OCI-LY3 (cell line): ENCODE measurements around the gene TSPAN7.

ENCODE experiments used
- H2AFZ ChIP-seq: fragments of 200-600, 300-600 bp; shearing (Covaris generic); 2 replicates; pipeline ENCODE4 v1.6.0; 2014; ENCODE audit warnings: antibody characterized with exemption, low read depth, low read length
- H3K27ac ChIP-seq: fragments of 200-600, 300-600 bp; sonication (generic); 2 replicates; pipeline ENCODE4 v1.5.1; 2014; ENCODE audit warnings: mild to moderate bottlenecking, low read length, moderate library complexity, mixed read lengths
- H3K27me3 ChIP-seq: fragments of 200-600, 300-600 bp; sonication (generic); 2 replicates; pipeline ENCODE4 v1.6.1; 2014; ENCODE audit warnings: low read depth, low read length, mixed read lengths
- H3K36me3 ChIP-seq: fragments of 200-600, 300-600 bp; sonication (generic); replicated peaks from 2 replicates; pipeline ENCODE3; 2014; ENCODE audit warnings: low read depth, low read length, mixed read lengths
- H3K4me1 ChIP-seq: fragments of 300-600, 200-600 bp; sonication (generic); 2 replicates; pipeline ENCODE4 v1.6.1; 2014; ENCODE audit warnings: low read length, mixed read lengths
- H3K4me2 ChIP-seq: fragments of 200-600, 300-600 bp; sonication (generic); 2 replicates; pipeline ENCODE4 v1.6.1; 2014; ENCODE audit warnings: low read length, mixed read lengths
- H3K4me3 ChIP-seq: fragments of 300-600, 200-600 bp; sonication (generic); 2 replicates; pipeline ENCODE4 v1.5.1; 2014; ENCODE audit warnings: antibody characterized with exemption, mild to moderate bottlenecking, low read length, moderate library complexity
- H3K79me2 ChIP-seq: fragments of 300-600, 200-600 bp; shearing (Covaris generic); 2 replicates; pipeline ENCODE4 v1.6.1; 2014; ENCODE audit warnings: mild to moderate bottlenecking, low read length, mixed read lengths
- H3K9ac ChIP-seq: fragments of 300-600, 200-600 bp; shearing (Covaris generic); 2 replicates; pipeline ENCODE4 v1.6.0; 2014; ENCODE audit warnings: mild to moderate bottlenecking, low read length, moderate library complexity
- H3K9me3 ChIP-seq: fragments of 200-600, 300-600 bp; shearing (Covaris generic); 2 replicates; pipeline ENCODE4 v1.6.1; 2014; ENCODE audit warnings: low read length, mixed read lengths; ENCODE audit not compliant: insufficient read depth
- H4K20me1 ChIP-seq: fragments of 200-600, 300-600 bp; sonication (generic); 2 replicates; pipeline ENCODE4 v1.6.1; 2016; ENCODE audit warnings: low read length, mixed read lengths; ENCODE audit not compliant: insufficient read depth
- CTCF ChIP-seq: fragments of 200-600, 300-600 bp; sonication (generic); IDR thresholded peaks from 2 replicates; pipeline ENCODE4 v1.5.1; 2014; ENCODE audit warnings: antibody characterized with exemption, low read length, low read depth
- EZH2phosphoT487 ChIP-seq: fragments of 200-600 bp; shearing (Covaris generic); IDR thresholded peaks from 2 replicates; pipeline ENCODE4 v1.6.1; 2018; ENCODE audit warnings: antibody characterized with exemption, mixed run types, low read depth

The TSPAN7 gene

DNA sequence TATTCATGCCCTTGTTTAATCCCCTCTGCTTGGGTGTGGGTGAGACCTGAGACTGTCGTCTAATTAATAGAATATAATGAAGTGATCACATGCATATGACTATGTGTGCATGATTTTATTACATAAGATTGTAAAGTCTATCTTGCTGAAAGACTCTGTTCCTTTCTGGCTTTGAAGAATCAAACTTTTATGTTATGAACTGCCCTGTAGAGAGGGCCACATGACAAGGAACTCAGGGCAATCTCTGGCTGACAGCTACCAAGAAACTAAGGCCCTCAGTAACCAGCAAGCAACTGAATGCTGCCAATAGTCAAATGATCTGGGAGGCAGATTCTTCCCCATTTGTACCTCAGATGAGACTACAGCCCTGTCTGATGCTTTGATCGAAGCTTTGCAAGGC is 13.5 kb downstream of the TSPAN7 start:
- Histone ChIP-seq H3K4me2 (no peak overlapping the region), H3K9me3 (no peaks in the 10 kb centered on the region), H3K36me3 (no peaks in the 10 kb centered on the region), H3K9ac (no peak overlapping the region), H3K4me1 (no peaks in the 10 kb centered on the region), H3K27ac (no peak overlapping the region), H3K4me3 (no peak overlapping the region), H2AFZ (no peak overlapping the region), H3K27me3 (no peaks in the 10 kb centered on the region), H3K79me2 (no peaks in the 10 kb centered on the region), H4K20me1 (no peaks in the 10 kb centered on the region)
- TF ChIP-seq EZH2phosphoT487 (no peak), CTCF (no peak)

DNA sequence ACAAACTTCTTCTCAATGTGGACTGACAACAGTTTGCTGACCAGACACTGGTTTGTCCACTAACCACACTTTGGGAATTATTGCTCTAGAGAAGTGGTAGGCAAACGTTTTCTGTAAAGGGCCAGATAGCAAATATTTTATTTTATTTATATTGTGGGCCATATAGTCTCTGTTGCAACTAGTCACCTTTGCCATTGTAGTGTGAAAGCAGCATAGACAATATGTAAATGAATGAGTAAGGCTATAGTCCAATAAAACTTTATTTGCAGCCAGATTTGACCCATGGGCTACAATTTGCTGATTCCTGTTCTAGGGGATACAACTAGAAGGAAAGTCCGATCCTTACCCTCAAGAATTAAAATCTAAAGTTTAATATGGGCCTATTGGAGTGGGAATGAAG is 14.5 kb downstream of the TSPAN7 start:
- H3K36me3 ChIP-seq: no peaks in the 10 kb centered on the region
- H3K4me2 ChIP-seq: no peak overlapping the region
- H3K27ac ChIP-seq: no peak overlapping the region
- H4K20me1 ChIP-seq: no peaks in the 10 kb centered on the region
- H3K79me2 ChIP-seq: no peaks in the 10 kb centered on the region
- TF ChIP-seq CTCF (no peak), EZH2phosphoT487 (no peak)
- no peaks in the 10 kb centered on the region for H3K4me1 ChIP-seq
- H3K9ac ChIP-seq: no peak overlapping the region
- H3K9me3 ChIP-seq: no peaks in the 10 kb centered on the region
- H3K27me3 ChIP-seq: no peaks in the 10 kb centered on the region
- no peak overlapping the region for H2AFZ ChIP-seq
- no peak overlapping the region for H3K4me3 ChIP-seq

GRCh38 chrX:38577738-38578137 is 16.4 kb downstream of the TSPAN7 start:
- H3K4me2 ChIP-seq: no peak overlapping the region
- H3K27me3 ChIP-seq: no peaks in the 10 kb centered on the region
- H3K4me1 ChIP-seq: no peaks in the 10 kb centered on the region
- no peak overlapping the region for H2AFZ ChIP-seq
- H3K79me2 ChIP-seq: no peaks in the 10 kb centered on the region
- H3K4me3 ChIP-seq: no peak overlapping the region
- TF ChIP-seq CTCF (no peak), EZH2phosphoT487 (no peak)
- H3K9me3 ChIP-seq: no peaks in the 10 kb centered on the region
- no peaks in the 10 kb centered on the region for H4K20me1 ChIP-seq
- no peak overlapping the region for H3K27ac ChIP-seq
- no peaks in the 10 kb centered on the region for H3K36me3 ChIP-seq
- H3K9ac ChIP-seq: no peak overlapping the region

- Histone ChIP-seq H3K27me3 (no peaks in the 10 kb centered on the region), H3K4me2 (no peak overlapping the region), H4K20me1 (no peaks in the 10 kb centered on the region), H2AFZ (no peak overlapping the region), H3K9me3 (no peaks in the 10 kb centered on the region), H3K4me3 (no peak overlapping the region), H3K79me2 (no peaks in the 10 kb centered on the region), H3K9ac (no peak overlapping the region), H3K27ac (no peak overlapping the region), H3K36me3 (no peaks in the 10 kb centered on the region), H3K4me1 (no peaks in the 10 kb centered on the region)
- TF ChIP-seq CTCF: no peak
- TF ChIP-seq EZH2phosphoT487: no peak
Observed at GRCh38 chrX:38578167-38578566, 16.8 kb downstream of the TSPAN7 start.
